Effector CD4-positive, alpha-beta T cell (primary cell): ENCODE data around the gene FA2H.
"Not testable (repeated sequence)": the region's sequence is repeated elsewhere in the genome, so short reads cannot be mapped to it uniquely, and the experiment has no call there.

Experiments used
- DNase-seq: peaks from one replicate; pipeline ENCODE4 v3.0.0-alpha.2; 2020

The FA2H gene

DNA sequence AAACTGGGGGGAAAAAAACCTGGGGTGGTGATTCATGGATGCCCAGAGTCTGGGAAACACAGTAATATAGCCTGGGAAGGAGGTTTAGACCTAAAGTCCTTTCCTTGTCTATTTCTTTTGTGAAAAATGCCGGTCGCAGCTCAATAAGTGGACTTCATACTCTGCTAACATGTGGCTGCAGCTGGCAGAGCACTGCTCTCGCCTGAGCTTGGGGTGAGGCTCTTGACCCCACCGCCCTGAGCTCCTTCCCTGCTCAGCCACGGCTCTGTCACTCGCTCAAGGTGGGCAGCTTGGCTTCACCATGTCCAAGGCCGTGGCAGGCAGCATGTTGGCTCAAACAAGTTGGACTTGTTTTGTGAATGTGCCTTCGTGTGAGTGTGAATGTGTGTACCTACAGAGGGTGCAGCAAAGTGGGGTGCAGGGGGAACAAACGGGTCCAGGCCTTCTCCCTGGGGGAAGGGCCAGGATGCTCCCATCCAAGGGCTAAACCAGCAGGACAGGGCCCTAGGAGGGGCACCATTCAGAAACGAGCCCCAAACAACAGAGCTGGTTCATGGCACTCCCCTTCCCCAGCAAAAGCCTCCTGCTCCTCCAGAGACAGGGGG, 4.9 kb downstream of the FA2H start:
- DNase-seq = no peak

DNA sequence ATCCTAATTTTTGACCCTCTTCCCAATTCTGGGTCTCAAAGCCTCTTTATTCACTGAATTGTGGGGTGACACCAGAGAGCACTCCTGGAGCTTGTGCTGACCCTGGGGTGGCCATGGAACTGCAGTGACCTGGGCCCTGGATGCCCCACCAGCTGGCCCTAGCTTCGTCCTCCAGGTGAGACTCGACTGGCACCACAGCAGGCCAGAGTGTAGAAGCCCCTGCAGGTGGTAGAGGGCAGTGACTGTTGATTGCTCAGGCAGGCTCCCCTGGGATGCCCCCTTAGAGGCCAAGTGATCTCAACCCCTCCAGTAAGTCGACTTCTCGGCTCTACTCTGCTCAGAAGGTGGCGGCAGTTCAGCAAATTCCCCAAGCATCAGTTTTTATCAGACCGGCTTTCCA, 6.4 kb downstream of the FA2H start:
- DNase-seq = no peak

DNA sequence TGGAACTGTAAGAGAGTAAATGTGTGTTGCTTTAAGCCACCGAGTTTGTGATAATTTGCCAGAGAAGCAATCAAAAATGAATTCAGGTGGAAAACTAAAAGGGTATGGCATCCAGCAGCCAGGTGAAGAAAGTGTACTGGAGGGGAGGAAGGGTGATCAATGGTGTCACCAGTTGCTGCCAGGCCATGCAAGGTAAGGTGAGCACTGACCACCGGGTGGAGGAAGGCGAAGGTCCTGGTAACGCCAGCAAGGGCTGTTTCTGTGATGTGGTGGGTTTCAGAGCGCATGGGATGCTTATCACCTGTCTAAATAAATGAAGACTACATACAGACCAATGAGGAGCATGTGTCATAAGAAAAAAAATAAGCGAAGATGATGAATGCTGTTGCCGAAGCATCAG, 6.9 kb downstream of the FA2H start:
- DNase-seq = no peak

DNA sequence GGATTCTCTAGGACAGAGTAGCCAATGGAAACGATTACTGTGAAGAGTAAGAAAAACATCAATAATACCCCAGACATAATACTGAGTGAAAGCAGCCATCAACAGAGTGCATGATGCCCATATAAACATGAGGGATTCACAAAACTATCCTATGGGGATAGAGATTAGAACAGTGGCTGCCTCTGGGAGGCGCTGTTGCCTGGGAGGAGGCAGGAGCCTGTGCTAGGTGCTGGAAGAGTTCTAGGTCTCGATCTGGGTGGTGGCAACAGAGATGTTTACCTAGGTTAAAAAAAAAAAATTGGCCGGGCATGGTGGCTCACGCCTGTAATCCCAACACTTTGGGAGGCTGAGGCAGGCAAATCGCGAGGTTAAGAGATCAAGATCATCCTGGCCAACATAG, 7.9 kb downstream of the FA2H start:
- no peak for DNase-seq

DNA sequence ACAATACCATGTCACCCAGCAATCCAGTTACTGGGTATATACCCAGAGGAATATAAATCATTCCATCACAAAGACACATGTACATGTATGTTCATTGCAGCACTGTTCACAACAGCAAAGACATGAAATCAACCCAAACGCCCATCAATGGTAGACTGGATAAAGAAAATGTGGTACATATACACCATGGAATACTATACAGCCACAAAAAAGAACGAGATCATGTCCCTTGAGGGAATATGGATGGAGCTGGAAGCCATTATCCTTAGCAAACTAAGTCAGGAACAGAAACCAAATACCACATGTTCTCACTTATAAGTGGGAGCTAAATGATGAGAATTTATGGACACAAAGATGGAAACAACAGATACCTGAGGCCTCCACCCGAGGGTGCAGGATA, 10.4 kb downstream of the FA2H start:
- DNase-seq = not testable (repeated sequence)

DNA sequence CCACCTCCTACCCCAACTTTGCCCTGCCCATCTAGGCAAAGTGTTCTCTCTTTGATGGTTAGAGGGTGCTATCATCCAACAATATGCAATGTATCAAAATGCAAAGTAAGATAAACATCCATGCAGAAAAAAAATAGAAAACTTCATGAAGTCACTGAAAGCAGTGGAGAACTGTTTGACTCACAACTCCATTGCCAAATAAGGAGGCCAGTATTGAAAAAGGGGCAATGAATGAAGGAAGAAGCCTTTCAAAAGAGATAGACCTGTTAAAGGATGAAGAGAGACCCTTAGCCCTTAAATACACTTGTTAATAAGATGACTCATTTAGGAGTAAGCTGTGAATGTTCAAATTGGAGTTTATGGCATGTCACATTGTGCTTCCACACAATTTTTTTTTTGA, 13.0 kb downstream of the FA2H start:
- DNase-seq = no peak

DNA sequence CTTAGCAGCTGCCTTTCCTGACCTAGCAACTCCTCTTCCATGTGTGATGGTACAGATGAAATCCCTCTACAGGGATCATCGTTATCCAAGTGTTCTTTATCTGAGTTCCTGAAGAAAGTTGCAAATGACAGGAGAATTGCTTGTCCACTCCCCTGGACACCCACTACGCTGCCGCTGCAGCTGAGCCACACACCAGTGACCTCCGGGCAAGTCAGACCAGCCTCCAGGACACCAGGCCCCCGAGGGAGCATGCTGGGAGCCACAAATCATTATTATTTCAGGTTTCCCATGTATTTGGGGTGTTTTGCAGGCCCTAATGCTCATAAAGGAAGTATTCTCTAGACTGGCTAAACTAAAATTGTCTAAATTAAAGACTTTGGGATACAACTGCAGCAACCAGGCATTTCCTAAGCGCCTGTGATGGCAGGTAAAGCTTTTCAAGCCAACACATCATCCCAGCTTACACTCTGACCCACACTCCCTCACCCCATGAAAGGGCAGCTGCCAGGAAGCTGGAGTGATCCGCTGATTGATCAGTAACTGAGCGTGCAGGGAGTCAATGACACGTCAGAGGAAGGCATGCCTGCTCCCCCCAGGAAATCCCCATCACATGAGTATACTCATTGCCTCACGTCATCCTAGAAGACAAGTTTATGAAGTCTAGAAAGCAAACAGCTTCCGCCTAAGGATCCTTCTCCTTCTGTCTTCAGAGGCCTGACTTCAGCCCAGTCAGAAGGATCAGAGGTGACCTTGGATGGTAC, 14.4 kb downstream of the FA2H start:
- no peak for DNase-seq

DNA sequence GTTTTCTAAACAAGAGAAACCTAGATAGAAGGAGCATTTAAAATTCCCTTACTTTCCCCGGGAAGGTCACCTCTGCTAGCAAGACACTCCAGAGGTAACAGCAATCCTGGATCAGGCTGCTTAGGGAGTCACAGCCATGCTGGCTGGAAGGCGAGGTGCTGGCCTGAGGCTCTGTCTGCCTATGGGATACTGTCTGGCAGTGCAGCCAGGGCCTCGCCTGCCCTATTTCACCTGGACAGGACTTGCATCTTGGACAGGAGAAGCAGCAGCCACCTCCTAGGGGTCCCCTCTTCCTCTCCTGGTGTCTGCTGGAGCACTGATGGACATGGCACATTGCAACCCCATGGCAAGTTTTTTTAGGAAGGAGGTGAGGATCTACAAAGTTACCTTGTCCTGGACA, 15.1 kb downstream of the FA2H start:
- DNase-seq = no peak

DNA sequence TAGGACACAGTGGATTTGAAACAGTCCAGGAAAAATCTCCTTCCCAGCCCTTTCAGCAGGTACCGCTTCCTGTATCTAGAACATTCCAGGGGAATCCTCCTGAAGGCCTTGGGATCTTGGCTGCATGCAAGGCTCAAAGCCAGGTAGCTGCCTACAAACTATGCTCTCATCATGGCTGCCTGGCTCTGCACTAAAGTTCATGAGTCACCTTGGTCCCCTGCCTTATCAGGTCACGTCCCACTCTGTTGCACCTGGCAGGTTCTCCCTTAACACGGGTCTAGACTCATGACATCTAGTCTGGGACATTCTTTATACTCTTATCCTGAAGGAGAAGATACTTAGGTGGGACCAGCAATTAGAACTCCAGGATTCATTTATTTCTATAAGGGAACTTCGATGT, 15.8 kb downstream of the FA2H start:
- no peak for DNase-seq

DNA sequence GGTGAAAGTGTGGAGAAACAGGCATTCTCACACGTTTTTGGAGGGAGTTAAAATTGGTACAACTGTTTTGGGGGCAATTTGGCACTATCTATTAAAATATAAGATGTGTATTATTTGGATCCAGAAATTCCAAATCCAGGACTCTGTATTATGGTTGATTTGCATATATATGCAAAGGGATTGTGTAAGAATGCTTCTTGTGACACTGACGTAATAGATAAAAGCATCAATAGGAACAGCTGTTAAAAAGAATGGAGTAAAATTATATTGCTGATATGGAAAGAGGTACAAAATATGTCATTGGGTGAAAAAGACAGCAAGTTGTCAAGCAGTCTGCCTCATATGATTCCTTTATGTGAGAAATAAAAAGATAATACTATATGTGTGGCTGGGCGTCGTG, 17.3 kb downstream of the FA2H start:
- DNase-seq = no peak

DNA sequence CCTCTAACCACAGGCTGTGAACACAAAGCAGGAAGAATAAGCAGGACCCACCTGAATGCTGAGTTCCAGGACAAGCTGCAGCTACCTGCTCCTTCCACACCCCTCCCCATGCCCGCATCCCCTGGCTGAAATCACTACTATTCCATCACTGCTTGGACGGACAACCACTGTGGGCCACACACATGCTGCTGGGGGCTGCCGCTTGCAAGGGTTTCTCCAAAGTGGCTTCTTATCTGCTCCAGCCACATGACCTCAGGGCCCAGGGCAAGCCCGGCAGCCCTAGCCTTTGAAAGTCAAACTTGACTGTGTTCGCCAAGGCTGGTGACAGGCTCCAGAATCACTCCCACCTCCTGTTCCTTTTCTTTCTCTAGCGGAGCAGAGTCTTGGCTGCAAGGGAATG, 18.4 kb downstream of the FA2H start:
- DNase-seq = no peak

DNA sequence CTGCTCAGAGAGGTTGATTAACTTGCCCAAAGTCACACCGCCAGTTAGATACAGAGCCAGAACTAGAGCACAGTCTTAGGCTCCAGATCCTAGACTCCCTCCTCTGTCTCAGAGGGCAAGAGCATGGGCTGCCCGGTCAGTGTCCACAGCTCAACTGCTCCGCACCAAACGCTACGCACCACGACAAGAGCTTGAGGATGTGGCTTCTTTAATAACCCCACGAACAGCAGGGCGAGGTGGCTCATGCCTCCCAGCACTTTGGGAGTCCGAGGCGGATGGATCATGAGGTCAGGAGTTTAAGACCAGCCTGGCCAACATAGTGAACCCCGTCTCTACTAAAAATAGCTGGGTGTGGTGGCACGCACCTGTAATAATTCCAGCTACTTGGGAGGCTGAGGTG, 21.4 kb downstream of the FA2H start:
- DNase-seq = no peak

DNA sequence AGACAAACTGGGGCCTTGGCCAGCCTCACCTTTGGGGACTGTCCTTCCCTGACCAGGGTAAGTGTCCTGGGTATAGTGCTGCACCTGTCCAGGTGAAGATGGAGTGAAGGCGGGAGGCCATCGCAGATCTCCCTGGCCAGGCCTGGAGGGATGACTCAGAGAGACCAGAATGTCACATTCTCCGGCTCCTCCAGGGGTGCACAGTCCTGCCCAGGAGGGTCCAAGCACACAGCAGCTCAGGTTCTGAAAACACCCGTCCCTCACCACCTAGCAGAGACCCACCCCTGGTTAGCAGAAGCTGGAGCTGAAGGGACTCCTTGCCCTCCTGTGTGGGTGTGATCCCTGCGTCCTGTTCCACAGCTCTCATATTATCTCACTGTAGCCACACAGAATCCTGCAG, 21.9 kb downstream of the FA2H start:
- no peak for DNase-seq

DNA sequence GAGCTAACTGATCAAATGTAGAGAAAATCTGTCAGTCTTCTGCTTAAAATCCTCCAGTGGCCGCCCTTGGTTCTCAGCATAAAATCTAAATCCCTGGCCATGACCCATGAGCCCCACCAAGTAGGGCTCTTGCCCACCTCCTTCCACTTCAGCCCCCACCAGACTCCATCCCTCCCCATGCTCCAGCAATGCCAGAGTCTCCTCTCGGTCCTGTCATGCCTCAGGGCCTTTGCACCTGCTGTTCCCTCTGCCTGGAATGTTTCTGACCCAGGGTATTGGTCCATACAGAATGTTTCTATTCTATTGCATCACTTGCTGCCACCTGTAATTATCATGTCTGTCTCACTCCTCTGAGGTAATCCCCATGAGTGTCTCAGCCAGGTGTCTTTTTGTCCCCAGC, 22.4 kb downstream of the FA2H start:
- DNase-seq = no peak

DNA sequence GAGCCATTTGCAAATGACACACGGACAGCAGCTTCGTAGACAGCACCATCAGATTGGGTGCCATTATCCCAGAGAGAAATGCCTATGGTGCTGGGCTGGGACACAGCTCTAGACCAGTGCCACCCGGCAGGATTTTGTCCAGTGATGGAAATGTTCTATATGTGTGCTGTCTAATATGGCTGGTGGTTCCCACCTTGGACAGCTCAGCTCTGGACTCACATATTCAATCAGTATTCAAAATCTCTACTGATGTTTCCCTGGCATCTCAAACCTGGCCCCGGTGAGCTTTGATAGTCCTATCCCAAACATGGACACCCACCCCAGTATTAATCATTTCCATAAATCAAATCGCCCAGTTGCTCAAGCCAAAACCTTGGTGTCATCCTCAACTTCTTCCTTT, 23.0 kb downstream of the FA2H start:
- no peak for DNase-seq

DNA sequence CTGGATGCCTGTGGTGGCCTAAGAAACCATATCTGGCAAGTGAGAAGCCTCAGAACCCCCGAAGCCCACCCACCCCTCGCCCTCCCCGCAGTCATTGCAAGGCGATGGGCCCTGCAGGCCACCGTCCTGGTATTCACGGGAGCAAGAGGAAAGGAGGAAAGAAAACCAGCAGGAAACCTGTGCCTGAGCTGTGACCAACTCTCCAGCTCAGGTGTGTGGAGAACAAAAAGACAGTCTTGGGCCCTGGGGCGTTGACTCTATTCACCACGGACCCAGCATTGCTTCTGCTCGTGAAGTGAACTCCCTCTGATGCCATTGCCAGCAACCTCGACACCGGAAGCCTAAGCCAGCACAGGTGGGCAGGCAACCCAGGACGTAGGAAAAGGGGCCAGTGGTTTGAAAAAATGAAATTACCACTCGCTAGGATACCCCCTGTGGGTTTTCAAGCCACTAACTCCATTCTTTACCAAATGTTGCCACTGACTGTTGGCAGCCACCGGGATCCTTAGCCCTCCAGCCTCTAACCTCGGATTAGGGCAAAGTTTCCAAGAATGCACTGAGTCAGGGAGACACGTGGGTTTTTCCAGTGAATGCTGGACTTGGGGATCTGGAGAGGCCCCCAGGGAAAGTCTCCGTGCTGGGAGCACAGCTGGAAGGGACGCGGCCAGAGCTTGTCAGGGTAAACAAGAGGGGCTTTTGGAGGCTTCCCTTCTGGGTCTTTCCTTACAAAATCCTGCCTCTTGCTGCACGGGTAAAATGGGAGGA, 25.1 kb downstream of the FA2H start:
- DNase-seq = no peak

DNA sequence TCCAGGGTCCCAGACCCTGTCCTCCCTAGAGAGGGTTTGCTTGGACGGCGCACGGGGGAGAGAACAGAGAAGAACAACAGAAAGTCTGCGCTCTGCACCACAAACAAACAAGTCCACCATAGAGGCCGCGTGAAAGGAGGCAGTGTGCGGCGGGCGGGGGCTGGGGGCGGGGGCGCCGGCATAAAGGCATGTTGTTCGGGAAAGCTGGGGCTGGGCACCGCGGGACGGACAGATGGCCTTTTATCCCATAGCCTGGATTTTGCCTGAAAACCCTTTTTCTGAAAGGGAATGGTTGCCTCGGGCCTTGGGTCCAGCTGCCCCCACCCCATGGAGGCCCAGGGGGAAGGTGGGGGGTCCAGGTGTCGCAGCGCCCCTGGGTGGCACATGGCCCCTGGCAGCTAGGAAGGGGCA, 26.0 kb downstream of the FA2H start:
- DNase-seq = no peak

DNA sequence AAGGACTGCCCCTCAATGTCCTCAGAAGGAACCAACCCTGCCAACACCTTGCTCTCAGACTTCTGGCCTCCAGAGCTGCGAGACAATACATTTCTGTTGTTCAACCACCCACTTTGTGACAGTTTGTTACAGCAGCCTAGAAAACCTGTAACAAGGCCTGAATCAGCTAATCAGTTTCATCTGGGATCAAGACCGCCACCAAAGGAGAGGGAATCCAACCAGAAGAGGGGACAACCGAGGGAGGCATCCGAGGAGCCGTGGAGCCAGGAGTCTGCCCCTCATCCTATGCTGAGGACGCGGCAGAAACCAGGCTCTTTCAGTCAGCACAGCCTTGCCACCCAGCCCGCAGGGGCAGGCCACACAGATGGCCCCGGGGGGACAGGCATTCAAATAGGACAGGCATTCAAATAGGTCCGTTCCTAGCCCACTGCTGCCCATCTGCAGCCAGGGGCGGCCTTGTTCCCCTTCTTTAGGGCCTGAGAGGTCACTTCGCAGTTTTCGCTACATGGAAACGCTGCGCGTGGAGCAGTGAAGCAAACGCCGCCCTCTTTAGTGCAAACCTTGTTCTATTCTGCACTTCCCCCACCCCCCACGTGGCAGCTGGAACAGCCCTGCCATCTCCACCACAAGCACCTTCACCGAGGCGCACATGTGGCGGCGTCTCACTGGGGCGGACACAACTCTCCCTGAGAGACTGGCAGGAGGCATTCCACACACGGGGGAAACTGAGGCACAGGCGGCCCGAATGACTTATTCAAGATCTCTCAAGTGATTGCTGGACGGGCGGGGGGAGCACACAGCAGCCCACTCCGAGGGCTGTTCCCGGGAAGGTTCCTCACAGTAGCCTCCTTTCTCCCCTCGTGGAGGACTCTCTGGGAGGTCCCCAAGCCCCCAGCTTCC, 26.7 kb downstream of the FA2H start:
- DNase-seq = no peak

DNA sequence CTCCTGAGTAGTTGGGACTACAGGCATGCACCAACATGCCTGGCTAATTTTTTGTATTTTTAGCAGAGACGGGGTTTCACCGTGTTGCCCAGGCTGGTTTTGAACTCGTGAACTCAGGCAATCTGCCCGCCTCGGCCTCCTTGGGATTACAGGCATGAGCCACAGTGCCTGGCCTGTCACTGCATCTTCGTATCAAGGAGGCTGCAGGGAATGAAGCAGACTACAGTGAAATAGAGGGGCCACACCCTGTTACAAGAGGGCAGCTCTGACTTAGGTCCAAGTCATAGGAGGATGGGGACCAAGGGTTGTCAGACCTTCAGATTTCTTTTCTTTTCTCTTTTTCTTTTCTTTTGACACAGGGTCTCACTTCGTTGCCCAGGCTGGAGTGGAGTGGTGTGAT, 28.7 kb downstream of the FA2H start:
- DNase-seq = no peak

DNA sequence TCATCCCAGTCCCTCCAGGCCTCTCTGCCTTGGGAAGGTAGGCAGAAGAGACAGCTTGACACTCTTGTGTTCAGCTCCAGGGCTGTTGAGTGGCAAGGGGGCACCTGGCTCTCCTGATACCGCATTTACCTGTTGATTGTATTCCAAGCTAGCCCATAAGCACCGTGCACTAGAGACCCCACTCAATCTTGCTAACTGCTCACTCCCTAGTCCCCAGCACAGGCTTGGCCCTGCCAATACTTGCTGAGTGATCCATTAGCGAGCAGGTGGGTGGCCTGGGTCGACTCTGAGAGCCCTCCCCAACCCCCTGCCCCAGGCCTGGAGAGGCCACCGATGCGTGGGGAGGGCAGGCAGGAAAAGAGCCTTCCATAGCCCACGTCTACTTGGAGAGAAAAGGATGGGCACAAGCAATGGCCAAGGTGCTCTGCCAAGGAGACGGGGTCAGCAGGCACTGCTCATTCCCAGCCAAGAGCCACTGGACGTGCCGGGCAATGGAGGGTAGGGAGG, 29.5 kb downstream of the FA2H start:
- no peak for DNase-seq

DNA sequence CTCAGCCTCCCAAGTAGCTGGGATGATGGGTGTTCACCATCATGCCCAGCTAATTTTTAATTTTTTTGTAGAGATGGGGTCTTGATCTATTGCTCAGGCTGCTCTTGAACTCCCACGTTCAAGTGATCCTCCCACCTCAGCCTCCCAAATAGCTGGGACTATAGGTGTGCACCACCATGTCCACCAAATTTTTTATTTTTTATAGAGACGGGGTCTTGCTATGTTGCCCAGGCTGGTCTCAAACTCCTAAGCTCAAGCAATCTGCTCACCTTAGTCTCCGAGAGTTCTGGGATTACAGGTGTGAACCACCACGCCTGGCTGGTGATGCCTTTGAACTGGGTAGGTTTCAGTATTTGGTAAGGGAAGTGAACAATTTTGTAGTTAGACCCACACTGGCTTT, 30.1 kb downstream of the FA2H start:
- no peak for DNase-seq

DNA sequence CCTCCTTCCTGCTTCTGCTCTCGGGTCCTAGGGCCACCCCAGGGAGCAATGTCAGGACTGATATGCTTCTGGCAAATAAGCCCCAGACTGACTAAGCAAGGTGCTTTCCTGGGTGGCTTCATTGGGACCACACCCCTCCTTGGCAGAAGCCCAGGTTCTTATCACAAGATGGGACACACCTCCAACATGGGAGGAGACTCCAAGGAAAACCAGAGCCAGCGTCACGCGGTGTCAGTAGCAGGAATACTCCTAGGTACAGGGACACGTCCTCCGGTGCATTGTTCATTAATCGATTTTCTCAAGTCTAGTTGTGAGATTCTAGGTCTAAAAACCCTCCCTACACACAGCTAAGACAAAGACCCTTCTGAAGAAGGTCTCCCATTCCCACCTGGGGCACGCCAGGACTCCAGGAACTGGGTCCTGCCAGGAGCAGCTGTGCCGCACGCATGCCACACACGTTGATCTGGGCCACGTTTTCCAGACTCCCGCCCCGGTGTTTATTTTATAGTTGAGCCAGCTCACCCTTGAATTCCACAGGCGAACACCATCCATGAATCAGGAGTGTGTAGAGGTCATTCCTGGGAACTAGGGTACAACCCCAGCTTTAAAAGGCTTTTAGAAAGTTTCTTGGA, 30.8 kb downstream of the FA2H start:
- DNase-seq = no peak
